Vagina (tissue), 2 donors: Measurements from ENCODE around the gene SPATA25.

ENCODE experiments used
- CTCF ChIP-seq, 3 experiments: fragments of 450-650 bp in 2 of 3; fragments of 200-600 bp in 1 of 3; sonication (generic) in 1 of 3; IDR thresholded peaks; one replicate each; pipeline ENCODE4 v1.5.1; 2017 to 2019; ENCODE audit warnings: antibody characterized with exemption in 3 of 3, mild to moderate bottlenecking in 2 of 3, moderate library complexity in 2 of 3
- POLR2AphosphoS5 ChIP-seq, 2 donors: sonication (generic); formaldehyde crosslinking; IDR thresholded peaks; one replicate each; pipeline ENCODE4 v1.9.0; 2017; ENCODE audit warnings: antibody characterized with exemption in 2 of 2, mild to moderate bottlenecking in 2 of 2, low read depth in 1 of 2; ENCODE audit not compliant: insufficient read depth in 1 of 2

GRCh38 chr20:45912344-45912682, 24.9 kb upstream of the SPATA25 start:
- no peak for TF ChIP-seq CTCF (IDR thresholded peaks at IDR 0.05)
- TF ChIP-seq POLR2AphosphoS5 (IDR thresholded peaks at IDR 0.05; ENCODE audit: insufficient read depth in 1 of 2, low read depth in 1 of 2): no peak
